DMS53 (cell line): ENCODE measurements around the gene C1orf159.

Experiments
- DNase-seq: peaks from one replicate; lab custom pipeline; 2025; lab: John Stamatoyannopoulos, UW

Gene C1orf159

DNA sequence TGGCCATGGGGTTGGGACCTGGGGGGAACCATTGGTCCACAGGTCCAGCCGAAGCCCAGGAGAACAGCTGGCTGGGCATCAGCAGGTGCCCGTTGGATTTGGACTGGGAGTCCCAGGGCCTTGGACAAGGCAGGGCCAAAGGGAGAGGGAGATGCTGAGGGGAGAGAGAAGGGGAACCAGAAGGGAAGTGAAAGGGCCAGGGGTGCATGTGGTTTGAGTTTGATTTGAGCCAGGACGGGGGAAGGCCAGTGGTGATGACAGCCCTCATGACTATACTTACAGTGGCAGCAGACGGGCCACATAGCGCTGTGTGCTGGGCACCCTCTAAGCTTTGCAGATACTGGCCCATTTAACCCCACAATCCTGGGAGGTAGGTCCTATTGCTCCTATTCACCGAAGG, 77.2 kb downstream of the C1orf159 start:
- no peak for DNase-seq

GRCh38 chr1:1037366-1038327, 78.2 kb downstream of the C1orf159 start:
- no peak for DNase-seq

DNA sequence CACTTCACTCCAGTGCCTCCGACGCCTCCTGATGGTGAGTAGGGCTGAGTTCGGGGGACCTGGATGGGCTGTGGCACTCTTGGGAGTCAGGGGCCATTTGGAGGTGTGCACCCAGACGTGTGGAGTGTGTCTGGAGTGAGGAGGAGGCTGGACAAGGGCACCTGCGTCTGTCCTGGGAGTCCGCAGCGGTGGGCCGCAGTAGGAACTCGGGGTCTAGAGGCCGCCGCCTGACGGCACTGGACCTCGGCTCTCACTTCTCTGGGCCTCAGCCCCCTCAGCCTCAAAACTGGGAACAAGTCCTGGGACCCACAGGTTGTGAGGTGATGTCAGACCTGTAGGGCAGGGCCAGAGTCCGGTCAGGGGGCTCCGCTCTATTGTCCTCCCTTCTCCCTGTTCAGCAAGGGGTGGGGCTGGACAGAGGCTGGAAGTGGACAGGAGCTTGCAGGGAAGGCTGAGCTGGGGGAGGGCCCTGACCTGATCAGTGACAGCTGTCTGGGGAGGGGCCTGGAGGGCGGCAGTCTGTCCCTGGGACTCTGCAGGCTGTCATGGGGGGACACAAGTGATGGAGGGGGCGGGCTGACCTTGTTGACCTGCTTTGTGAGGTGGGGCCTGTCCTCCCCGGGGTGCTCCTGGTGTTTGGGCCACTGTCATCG, 80.5 kb downstream of the C1orf159 start:
- DNase-seq, result no peak

- no peak for DNase-seq
Measured at GRCh38 chr1:1034439-1034781, 81.5 kb downstream of the C1orf159 start.

GRCh38 chr1:1033731-1034438, 82.0 kb downstream of the C1orf159 start:
- no peak for DNase-seq

- DNase-seq, result no peak
Measured at GRCh38 chr1:1033009-1033587, 82.8 kb downstream of the C1orf159 start.

- no peak for DNase-seq
Measured at GRCh38 chr1:1032424-1032823, 83.5 kb downstream of the C1orf159 start.
